Liver (tissue), 9 donors: ENCODE data around the gene GTF2IRD1. TPM values are rescaled to one million over a fixed set of nuclear protein-coding genes. Genes with fewer than 3 reads are reported as not detected.

ENCODE experiments used
- DNase-seq: peaks from one replicate; pipeline ENCODE4 v3.0.0-alpha.2; 2017; ENCODE audit warnings: low spot score
- H3K27ac ChIP-seq, 2 donors: one replicate each; pipeline ENCODE4 v1.7.0; 2013; ENCODE audit warnings: inconsistent platforms in 2 of 2, low read length in 2 of 2, control low read depth in 1 of 2, low read depth in 1 of 2, mild to moderate bottlenecking in 1 of 2
- H3K27me3 ChIP-seq, 4 donors: one replicate each; pipeline versions ENCODE4 v1.6.1 to v1.7.0; 2013; ENCODE audit warnings: low read length in 3 of 4, inconsistent platforms in 1 of 4, mild to moderate bottlenecking in 1 of 4, moderate library complexity in 1 of 4; ENCODE audit not compliant: control insufficient read depth in 4 of 4, insufficient read depth in 4 of 4
- H3K36me3 ChIP-seq, 4 donors: one replicate each; pipeline versions ENCODE4 v1.6.1 to v1.7.0; 2013; ENCODE audit warnings: low read length in 3 of 4, mild to moderate bottlenecking in 3 of 4, low read depth in 1 of 4, moderate library complexity in 1 of 4; ENCODE audit not compliant: control insufficient read depth in 4 of 4, insufficient read depth in 3 of 4
- H3K4me1 ChIP-seq, 4 donors: one replicate each; pipeline versions ENCODE4 v1.6.1 to v1.7.0; 2013; ENCODE audit warnings: low read length in 3 of 4, mild to moderate bottlenecking in 3 of 4, moderate library complexity in 1 of 4; ENCODE audit not compliant: control insufficient read depth in 4 of 4, insufficient read depth in 4 of 4
- H3K4me3 ChIP-seq, 3 donors: one replicate each; pipeline versions ENCODE4 v1.6.1 to v1.7.0; 2013; ENCODE audit warnings: low read length in 3 of 3, control low read depth in 1 of 3, low read depth in 1 of 3, mild to moderate bottlenecking in 1 of 3
- H3K9ac ChIP-seq, 2 donors: one replicate each; pipeline ENCODE4 v1.7.0; 2013; ENCODE audit warnings: low read length in 2 of 2, mild to moderate bottlenecking in 2 of 2, moderate library complexity in 2 of 2, control low read depth in 1 of 2, low read depth in 1 of 2
- H3K9me3 ChIP-seq, 4 donors: one replicate each; pipeline versions ENCODE4 v1.6.1 to v1.7.0; 2013; ENCODE audit warnings: low read length in 3 of 4; ENCODE audit not compliant: control insufficient read depth in 4 of 4
- EGR1 ChIP-seq, 2 donors: IDR thresholded peaks; 2 replicates each; pipeline ENCODE4 v1.6.1; 2016 to 2018; ENCODE audit warnings: antibody characterized with exemption in 2 of 2, low read depth in 2 of 2
- FOXA1 ChIP-seq: IDR thresholded peaks from 2 replicates; pipeline ENCODE4 v1.6.1; 2016; ENCODE audit warnings: antibody characterized with exemption
- FOXA2 ChIP-seq: IDR thresholded peaks from 2 replicates; pipeline ENCODE4 v1.6.1; 2016; ENCODE audit warnings: antibody characterized with exemption
- GABPA ChIP-seq, 2 donors: IDR thresholded peaks in 1 of 2; conservative IDR thresholded peaks in 1 of 2; 2 replicates each; pipeline ENCODE4 v1.6.1; 2016; ENCODE audit warnings: antibody characterized with exemption in 2 of 2, mild to moderate bottlenecking in 1 of 2, moderate library complexity in 1 of 2
- HNF4A ChIP-seq, 2 donors: conservative IDR thresholded peaks; 2 replicates each; pipeline ENCODE4 v1.6.1; 2016; ENCODE audit warnings: antibody characterized with exemption in 2 of 2, mild to moderate bottlenecking in 2 of 2
- HNF4G ChIP-seq: IDR thresholded peaks from 2 replicates; pipeline ENCODE4 v1.6.1; 2016; ENCODE audit warnings: antibody characterized with exemption
- JUND ChIP-seq, 2 donors: IDR thresholded peaks; 2 replicates each; pipeline ENCODE4 v1.6.1; 2016; ENCODE audit warnings: antibody characterized with exemption in 2 of 2
- NR2F2 ChIP-seq: IDR thresholded peaks from 2 replicates; pipeline ENCODE4 v1.6.1; 2016; ENCODE audit warnings: antibody characterized with exemption
- RAD21 ChIP-seq, 2 donors: IDR thresholded peaks; 2 replicates each; pipeline ENCODE4 v1.6.1; 2016; ENCODE audit warnings: antibody characterized with exemption in 2 of 2, mild to moderate bottlenecking in 2 of 2
- RXRA ChIP-seq, 2 donors: IDR thresholded peaks; 2 replicates each; pipeline ENCODE4 v1.6.1; 2017 to 2018; ENCODE audit warnings: antibody characterized with exemption in 2 of 2, mild to moderate bottlenecking in 1 of 2
- SP1 ChIP-seq: IDR thresholded peaks from 2 replicates; pipeline ENCODE4 v1.6.1; 2018; ENCODE audit warnings: antibody characterized with exemption, mild to moderate bottlenecking
- TAF1 ChIP-seq: conservative IDR thresholded peaks from 2 replicates; pipeline ENCODE4 v1.6.1; 2016; ENCODE audit warnings: antibody characterized with exemption, mild to moderate bottlenecking
- YY1 ChIP-seq: IDR thresholded peaks from 2 replicates; pipeline ENCODE4 v1.6.1; 2016; ENCODE audit warnings: antibody characterized with exemption, mild to moderate bottlenecking
- WGBS: extraction: QIAGEN DNeasy Blood & Tissue Kit; methylation state at CpG from one replicate; pipeline ENCODE4 v1.1.7; 2013; 5-methylcytosine and 5-hydroxymethylcytosine counted together
- polyA plus RNA-seq, 2 donors: library from polyadenylated mRNA; stranded (reverse) in 1 of 2; unstranded in 1 of 2; fragments of 200-250 nt in 1 of 2; fragments of >200 nt in 1 of 2; fragmentation: Nextera tagmentation in 1 of 2; extraction: Ambion mirVana in 1 of 2; gene quantifications; one replicate each; pipeline versions ENCODE4 v1.2.1 to v1.2.3, GENCODE V29; 2013 to 2015
- total RNA-seq, 2 donors: library from RNA; depleted of rRNA; stranded (reverse); fragments of >200 nt; gene quantifications; one replicate each; pipeline ENCODE4 v1.2.3, GENCODE V29; 2014
- TF ChIP-seq, protein P1 (sequence below): fragments of 150-350 bp; IDR thresholded peaks from 2 replicates; pipeline ENCODE4 v1.5.1; 2017; ENCODE audit warnings: improper control_type of control experiment, low read depth, low read length; ENCODE audit not compliant: missing input control
- TF ChIP-seq, protein P2 (sequence below): IDR thresholded peaks from 2 replicates; pipeline ENCODE4 v1.6.1; 2016; ENCODE audit warnings: antibody characterized with exemption
- TF ChIP-seq, protein P3 (sequence below): IDR thresholded peaks from 2 replicates; pipeline ENCODE4 v1.6.1; 2016; ENCODE audit warnings: antibody characterized with exemption
- TF ChIP-seq, protein P4 (sequence below): IDR thresholded peaks from 2 replicates; pipeline ENCODE4 v1.6.1; 2016; ENCODE audit warnings: antibody characterized with exemption, mild to moderate bottlenecking
- TF ChIP-seq, protein P5 (sequence below): IDR thresholded peaks from 2 replicates; pipeline ENCODE4 v1.6.1; 2016; ENCODE audit warnings: antibody characterized with exemption
- donor health status: healthy.
- donor health status: healthy.
- donor health status: healthy.
- donor health status: healthy.
- donor health status: healthy.

GTF2IRD1 gene
- total and polyA plus RNA-seq, 4 donors = 2.0 to 7.4 (median 3.3) TPM

DNA sequence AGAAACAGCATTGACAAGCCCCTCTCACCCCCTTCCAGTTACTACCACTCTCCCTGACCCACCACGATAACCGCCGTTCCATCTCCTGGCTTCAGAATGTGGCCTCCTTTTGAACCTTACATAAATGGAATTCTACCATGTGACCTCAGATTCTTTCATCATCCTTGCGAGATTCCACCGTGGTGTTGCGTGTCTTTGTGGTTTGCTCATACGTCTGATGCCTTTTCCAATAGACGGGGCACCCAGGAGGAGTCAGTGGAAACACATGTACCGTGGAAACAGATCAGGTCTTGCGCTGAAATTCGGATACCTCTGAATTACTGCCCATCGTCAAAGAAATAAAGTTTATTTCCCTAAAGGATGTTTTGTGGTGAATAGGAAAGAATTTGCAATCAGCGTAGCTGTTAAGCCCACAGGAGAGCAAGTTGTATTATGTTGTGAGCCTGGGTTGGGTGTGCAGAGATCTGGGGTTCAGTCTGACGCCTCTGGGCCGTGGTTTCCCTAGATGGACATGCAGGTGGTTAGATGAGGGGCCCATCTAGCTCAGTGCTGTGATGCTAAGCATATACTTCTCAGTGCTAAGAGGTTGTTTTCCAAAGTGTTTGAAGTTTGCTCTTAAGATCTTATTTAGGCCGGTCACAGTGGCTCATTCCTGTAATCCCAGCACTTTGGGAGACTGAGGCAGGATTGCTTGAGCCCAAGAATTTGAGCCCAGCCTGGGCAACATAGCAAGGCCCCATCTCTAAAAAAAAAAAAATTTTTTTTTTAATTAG, 29.1 kb downstream of the GTF2IRD1 start:
- no peaks in the 10 kb centered on the region for H3K36me3 ChIP-seq
- no peaks in the 10 kb centered on the region for H3K27me3 ChIP-seq
- 63% methylated on average over 16 of the region's 16 CpGs for WGBS
- peaks cover 14 to 36% (median 29%) of the 10 kb centered on the region in 4 donors for H3K4me1 ChIP-seq
- TF ChIP-seq HNF4A (conservative IDR thresholded peaks at IDR 0.05) (peak; percentile 28 to 42), RAD21 (IDR thresholded peaks at IDR 0.05) (peak in 1 of 2 donors; percentile 48), FOXA1 (no peak), SP1 (peak; percentile 65), HNF4G (no peak), RXRA (IDR thresholded peaks at IDR 0.05) (peak; percentile 59 to 74), FOXA2 (no peak), GABPA (IDR thresholded peaks at IDR 0.05 in 1 of 2, conservative IDR thresholded peaks at IDR 0.05 in 1 of 2) (no peak), JUND (IDR thresholded peaks at IDR 0.05) (peak in 1 of 2 donors; percentile 24), NR2F2 (no peak), TAF1 (no peak), EGR1 (IDR thresholded peaks at IDR 0.05; ENCODE audit: low read depth in 2 of 2) (no peak), YY1 (no peak)
- TF ChIP-seq, protein P1, sequence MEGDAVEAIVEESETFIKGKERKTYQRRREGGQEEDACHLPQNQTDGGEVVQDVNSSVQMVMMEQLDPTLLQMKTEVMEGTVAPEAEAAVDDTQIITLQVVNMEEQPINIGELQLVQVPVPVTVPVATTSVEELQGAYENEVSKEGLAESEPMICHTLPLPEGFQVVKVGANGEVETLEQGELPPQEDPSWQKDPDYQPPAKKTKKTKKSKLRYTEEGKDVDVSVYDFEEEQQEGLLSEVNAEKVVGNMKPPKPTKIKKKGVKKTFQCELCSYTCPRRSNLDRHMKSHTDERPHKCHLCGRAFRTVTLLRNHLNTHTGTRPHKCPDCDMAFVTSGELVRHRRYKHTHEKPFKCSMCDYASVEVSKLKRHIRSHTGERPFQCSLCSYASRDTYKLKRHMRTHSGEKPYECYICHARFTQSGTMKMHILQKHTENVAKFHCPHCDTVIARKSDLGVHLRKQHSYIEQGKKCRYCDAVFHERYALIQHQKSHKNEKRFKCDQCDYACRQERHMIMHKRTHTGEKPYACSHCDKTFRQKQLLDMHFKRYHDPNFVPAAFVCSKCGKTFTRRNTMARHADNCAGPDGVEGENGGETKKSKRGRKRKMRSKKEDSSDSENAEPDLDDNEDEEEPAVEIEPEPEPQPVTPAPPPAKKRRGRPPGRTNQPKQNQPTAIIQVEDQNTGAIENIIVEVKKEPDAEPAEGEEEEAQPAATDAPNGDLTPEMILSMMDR = no peak
- TF ChIP-seq, protein P2, sequence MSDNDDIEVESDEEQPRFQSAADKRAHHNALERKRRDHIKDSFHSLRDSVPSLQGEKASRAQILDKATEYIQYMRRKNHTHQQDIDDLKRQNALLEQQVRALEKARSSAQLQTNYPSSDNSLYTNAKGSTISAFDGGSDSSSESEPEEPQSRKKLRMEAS = no peak
- TF ChIP-seq, protein P3, sequence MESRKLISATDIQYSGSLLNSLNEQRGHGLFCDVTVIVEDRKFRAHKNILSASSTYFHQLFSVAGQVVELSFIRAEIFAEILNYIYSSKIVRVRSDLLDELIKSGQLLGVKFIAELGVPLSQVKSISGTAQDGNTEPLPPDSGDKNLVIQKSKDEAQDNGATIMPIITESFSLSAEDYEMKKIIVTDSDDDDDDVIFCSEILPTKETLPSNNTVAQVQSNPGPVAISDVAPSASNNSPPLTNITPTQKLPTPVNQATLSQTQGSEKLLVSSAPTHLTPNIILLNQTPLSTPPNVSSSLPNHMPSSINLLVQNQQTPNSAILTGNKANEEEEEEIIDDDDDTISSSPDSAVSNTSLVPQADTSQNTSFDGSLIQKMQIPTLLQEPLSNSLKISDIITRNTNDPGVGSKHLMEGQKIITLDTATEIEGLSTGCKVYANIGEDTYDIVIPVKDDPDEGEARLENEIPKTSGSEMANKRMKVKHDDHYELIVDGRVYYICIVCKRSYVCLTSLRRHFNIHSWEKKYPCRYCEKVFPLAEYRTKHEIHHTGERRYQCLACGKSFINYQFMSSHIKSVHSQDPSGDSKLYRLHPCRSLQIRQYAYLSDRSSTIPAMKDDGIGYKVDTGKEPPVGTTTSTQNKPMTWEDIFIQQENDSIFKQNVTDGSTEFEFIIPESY = no peak
- TF ChIP-seq, protein P4, sequence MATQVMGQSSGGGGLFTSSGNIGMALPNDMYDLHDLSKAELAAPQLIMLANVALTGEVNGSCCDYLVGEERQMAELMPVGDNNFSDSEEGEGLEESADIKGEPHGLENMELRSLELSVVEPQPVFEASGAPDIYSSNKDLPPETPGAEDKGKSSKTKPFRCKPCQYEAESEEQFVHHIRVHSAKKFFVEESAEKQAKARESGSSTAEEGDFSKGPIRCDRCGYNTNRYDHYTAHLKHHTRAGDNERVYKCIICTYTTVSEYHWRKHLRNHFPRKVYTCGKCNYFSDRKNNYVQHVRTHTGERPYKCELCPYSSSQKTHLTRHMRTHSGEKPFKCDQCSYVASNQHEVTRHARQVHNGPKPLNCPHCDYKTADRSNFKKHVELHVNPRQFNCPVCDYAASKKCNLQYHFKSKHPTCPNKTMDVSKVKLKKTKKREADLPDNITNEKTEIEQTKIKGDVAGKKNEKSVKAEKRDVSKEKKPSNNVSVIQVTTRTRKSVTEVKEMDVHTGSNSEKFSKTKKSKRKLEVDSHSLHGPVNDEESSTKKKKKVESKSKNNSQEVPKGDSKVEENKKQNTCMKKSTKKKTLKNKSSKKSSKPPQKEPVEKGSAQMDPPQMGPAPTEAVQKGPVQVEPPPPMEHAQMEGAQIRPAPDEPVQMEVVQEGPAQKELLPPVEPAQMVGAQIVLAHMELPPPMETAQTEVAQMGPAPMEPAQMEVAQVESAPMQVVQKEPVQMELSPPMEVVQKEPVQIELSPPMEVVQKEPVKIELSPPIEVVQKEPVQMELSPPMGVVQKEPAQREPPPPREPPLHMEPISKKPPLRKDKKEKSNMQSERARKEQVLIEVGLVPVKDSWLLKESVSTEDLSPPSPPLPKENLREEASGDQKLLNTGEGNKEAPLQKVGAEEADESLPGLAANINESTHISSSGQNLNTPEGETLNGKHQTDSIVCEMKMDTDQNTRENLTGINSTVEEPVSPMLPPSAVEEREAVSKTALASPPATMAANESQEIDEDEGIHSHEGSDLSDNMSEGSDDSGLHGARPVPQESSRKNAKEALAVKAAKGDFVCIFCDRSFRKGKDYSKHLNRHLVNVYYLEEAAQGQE = no peak
- TF ChIP-seq, protein P5, sequence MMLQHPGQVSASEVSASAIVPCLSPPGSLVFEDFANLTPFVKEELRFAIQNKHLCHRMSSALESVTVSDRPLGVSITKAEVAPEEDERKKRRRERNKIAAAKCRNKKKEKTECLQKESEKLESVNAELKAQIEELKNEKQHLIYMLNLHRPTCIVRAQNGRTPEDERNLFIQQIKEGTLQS = peak; percentile 96
- no peaks in the 10 kb centered on the region for H3K9me3 ChIP-seq
- H3K27ac ChIP-seq = peak overlapping the region in 1 of 2 donors; percentile 35
- DNase-seq = no peak
- H3K4me3 ChIP-seq = no peak overlapping the region
- H3K9ac ChIP-seq = no peak overlapping the region
